Measurements from ENCODE around the gene VILL.

DNA sequence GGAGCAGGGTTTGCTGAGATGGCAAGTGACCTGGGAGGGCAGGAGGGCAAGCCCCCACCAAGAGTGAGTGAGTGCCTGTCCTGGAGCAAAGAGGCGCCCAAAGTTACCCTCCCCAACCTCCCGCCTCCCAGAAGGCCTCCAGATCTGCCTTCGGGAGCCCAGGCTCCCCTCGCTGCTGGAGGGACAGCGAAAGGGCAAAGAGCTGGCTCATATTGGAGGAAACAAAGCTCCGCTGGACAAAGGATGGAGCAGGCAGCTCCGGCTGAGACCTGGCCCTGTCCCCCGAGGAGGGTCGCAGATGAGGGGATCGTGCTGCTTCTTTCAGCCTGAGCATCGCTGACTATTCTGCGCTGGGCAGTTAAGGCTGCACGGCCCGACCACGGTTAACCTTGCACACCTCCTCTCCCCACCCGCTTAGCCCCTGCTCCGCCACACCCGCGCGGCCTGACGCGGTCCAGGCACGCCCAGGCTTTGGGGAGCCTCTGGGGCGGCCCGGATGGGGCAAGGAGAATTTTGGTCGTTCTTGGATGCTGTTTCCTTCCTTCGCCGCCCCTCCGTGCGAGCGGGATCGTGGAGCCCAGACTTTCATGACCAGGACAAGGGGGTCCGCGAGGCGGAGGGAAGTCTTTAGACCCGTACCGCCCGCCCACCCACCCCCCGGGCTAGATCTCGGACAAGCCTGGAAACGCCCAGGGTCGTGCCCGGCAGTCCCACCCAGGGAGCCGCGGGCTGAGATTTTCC is 38.2 kb downstream of the VILL start:
- TF ChIP-seq RAD21 (IDR thresholded peaks at IDR 0.05; ENCODE audit: low read length), result no peak
- TF ChIP-seq, protein P1, sequence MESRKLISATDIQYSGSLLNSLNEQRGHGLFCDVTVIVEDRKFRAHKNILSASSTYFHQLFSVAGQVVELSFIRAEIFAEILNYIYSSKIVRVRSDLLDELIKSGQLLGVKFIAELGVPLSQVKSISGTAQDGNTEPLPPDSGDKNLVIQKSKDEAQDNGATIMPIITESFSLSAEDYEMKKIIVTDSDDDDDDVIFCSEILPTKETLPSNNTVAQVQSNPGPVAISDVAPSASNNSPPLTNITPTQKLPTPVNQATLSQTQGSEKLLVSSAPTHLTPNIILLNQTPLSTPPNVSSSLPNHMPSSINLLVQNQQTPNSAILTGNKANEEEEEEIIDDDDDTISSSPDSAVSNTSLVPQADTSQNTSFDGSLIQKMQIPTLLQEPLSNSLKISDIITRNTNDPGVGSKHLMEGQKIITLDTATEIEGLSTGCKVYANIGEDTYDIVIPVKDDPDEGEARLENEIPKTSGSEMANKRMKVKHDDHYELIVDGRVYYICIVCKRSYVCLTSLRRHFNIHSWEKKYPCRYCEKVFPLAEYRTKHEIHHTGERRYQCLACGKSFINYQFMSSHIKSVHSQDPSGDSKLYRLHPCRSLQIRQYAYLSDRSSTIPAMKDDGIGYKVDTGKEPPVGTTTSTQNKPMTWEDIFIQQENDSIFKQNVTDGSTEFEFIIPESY (IDR thresholded peaks at IDR 0.05; ENCODE audit: borderline replicate concordance, low read depth), result no peak
- no peak for TF ChIP-seq JUND (IDR thresholded peaks at IDR 0.05)
- TF ChIP-seq, protein P2, sequence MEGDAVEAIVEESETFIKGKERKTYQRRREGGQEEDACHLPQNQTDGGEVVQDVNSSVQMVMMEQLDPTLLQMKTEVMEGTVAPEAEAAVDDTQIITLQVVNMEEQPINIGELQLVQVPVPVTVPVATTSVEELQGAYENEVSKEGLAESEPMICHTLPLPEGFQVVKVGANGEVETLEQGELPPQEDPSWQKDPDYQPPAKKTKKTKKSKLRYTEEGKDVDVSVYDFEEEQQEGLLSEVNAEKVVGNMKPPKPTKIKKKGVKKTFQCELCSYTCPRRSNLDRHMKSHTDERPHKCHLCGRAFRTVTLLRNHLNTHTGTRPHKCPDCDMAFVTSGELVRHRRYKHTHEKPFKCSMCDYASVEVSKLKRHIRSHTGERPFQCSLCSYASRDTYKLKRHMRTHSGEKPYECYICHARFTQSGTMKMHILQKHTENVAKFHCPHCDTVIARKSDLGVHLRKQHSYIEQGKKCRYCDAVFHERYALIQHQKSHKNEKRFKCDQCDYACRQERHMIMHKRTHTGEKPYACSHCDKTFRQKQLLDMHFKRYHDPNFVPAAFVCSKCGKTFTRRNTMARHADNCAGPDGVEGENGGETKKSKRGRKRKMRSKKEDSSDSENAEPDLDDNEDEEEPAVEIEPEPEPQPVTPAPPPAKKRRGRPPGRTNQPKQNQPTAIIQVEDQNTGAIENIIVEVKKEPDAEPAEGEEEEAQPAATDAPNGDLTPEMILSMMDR (IDR thresholded peaks at IDR 0.05), result no peak
- TF ChIP-seq, protein P3, sequence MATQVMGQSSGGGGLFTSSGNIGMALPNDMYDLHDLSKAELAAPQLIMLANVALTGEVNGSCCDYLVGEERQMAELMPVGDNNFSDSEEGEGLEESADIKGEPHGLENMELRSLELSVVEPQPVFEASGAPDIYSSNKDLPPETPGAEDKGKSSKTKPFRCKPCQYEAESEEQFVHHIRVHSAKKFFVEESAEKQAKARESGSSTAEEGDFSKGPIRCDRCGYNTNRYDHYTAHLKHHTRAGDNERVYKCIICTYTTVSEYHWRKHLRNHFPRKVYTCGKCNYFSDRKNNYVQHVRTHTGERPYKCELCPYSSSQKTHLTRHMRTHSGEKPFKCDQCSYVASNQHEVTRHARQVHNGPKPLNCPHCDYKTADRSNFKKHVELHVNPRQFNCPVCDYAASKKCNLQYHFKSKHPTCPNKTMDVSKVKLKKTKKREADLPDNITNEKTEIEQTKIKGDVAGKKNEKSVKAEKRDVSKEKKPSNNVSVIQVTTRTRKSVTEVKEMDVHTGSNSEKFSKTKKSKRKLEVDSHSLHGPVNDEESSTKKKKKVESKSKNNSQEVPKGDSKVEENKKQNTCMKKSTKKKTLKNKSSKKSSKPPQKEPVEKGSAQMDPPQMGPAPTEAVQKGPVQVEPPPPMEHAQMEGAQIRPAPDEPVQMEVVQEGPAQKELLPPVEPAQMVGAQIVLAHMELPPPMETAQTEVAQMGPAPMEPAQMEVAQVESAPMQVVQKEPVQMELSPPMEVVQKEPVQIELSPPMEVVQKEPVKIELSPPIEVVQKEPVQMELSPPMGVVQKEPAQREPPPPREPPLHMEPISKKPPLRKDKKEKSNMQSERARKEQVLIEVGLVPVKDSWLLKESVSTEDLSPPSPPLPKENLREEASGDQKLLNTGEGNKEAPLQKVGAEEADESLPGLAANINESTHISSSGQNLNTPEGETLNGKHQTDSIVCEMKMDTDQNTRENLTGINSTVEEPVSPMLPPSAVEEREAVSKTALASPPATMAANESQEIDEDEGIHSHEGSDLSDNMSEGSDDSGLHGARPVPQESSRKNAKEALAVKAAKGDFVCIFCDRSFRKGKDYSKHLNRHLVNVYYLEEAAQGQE (IDR thresholded peaks at IDR 0.05; ENCODE audit: low read depth, low read length), result no peak
- TF ChIP-seq TAF1 (IDR thresholded peaks at IDR 0.05; ENCODE audit: borderline replicate concordance, low read depth, low read length), result no peak
- no peak for TF ChIP-seq POLR2AphosphoS5 (IDR thresholded peaks at IDR 0.05; ENCODE audit: low read depth, low read length)
- TF ChIP-seq EP300 (IDR thresholded peaks at IDR 0.05; ENCODE audit: borderline replicate concordance in 1 of 2, low read depth in 1 of 2, low read length in 1 of 2), result no peak
- TF ChIP-seq, protein P4, sequence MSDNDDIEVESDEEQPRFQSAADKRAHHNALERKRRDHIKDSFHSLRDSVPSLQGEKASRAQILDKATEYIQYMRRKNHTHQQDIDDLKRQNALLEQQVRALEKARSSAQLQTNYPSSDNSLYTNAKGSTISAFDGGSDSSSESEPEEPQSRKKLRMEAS (IDR thresholded peaks at IDR 0.05; ENCODE audit: low read depth), result no peak
- TF ChIP-seq, protein P5, sequence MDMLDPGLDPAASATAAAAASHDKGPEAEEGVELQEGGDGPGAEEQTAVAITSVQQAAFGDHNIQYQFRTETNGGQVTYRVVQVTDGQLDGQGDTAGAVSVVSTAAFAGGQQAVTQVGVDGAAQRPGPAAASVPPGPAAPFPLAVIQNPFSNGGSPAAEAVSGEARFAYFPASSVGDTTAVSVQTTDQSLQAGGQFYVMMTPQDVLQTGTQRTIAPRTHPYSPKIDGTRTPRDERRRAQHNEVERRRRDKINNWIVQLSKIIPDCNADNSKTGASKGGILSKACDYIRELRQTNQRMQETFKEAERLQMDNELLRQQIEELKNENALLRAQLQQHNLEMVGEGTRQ (IDR thresholded peaks at IDR 0.05; ENCODE audit: borderline replicate concordance, low read depth, low read length), result no peak
- no peak for TF ChIP-seq FOXM1 (IDR thresholded peaks at IDR 0.05; ENCODE audit: low read depth)
- TF ChIP-seq RFX5 (IDR thresholded peaks at IDR 0.05; ENCODE audit: low read length), result no peak
- no peak for TF ChIP-seq RXRA (IDR thresholded peaks at IDR 0.05; ENCODE audit: borderline replicate concordance, low read depth)
- TF ChIP-seq FOSL2 (IDR thresholded peaks at IDR 0.05; ENCODE audit: borderline replicate concordance, low read depth), result no peak

All from SK-N-SH (cell line).